IMR-90 (cell line): Measurements from ENCODE around the gene AKAP6. TPM values are rescaled to one million over a fixed set of nuclear protein-coding genes. Genes with fewer than 3 reads are reported as not detected.

Experiments used
- ATAC-seq: fragments of 200-7000 bp; cut with Tn5 transposase; 2 replicates; pipeline ENCODE4 v1.9.1; 2020; ENCODE audit warnings: low read depth, mild to moderate bottlenecking, moderate library complexity
- BruUV-seq: library from RNA; stranded (reverse); fragments of 400-500 nt; replicated peaks from 2 replicates; lab custom pipeline; 2021; lab: Mats Ljungman, UMichigan
- CTCF ChIA-PET: fragments of 300-600 bp; formaldehyde crosslinking; extraction: SDS; loops from one replicate; lab custom pipeline; 2021; ENCODE audit warnings: antibody characterized with exemption; lab: Yijun Ruan, JAX
- POLR2A ChIA-PET: fragments of 300-600 bp; sonication (Branson Sonifier 250); formaldehyde crosslinking; loops from one replicate; lab custom pipeline; 2022; ENCODE audit warnings: antibody characterized with exemption; ENCODE audit not compliant: unreplicated experiment; lab: Charles Lee
- DNase-seq: peaks from one replicate; pipeline ENCODE4 v3.0.0; 2013
- H2AFZ ChIP-seq: replicated peaks from 2 replicates; pipeline ENCODE3; 2013; ENCODE audit warnings: low read length, mild to moderate bottlenecking; ENCODE audit not compliant: poor library complexity
- H2AK5ac ChIP-seq: 2 replicates; pipeline ENCODE4 v1.6.1; 2013; ENCODE audit warnings: low read depth, low read length, inconsistent platforms
- H2AK9ac ChIP-seq: replicated peaks from 2 replicates; pipeline ENCODE3; 2013; ENCODE audit warnings: mild to moderate bottlenecking, low read depth, low read length, moderate library complexity; ENCODE audit not compliant: poor library complexity
- H2BK120ac ChIP-seq: 2 replicates; pipeline ENCODE4 v1.6.1; 2013; ENCODE audit warnings: low read depth, low read length, inconsistent platforms
- H2BK15ac ChIP-seq: 3 replicates; pipeline ENCODE4 v1.6.1; 2013; ENCODE audit warnings: low read depth, low read length, inconsistent platforms
- H2BK20ac ChIP-seq: 2 replicates; pipeline ENCODE4 v1.6.1; 2013; ENCODE audit warnings: low read depth, mild to moderate bottlenecking, inconsistent platforms, low read length, moderate library complexity
- H2BK5ac ChIP-seq: 2 replicates; pipeline ENCODE4 v1.6.1; 2013; ENCODE audit warnings: mild to moderate bottlenecking, low read depth, low read length, inconsistent platforms; ENCODE audit not compliant: poor library complexity, severe bottlenecking
- H3K14ac ChIP-seq: replicated peaks from 2 replicates; pipeline ENCODE4 v1.6.1; 2013; ENCODE audit warnings: low read depth, low read length, inconsistent platforms
- H3K18ac ChIP-seq: 2 replicates; pipeline ENCODE4 v1.6.1; 2013; ENCODE audit warnings: low read depth, low read length, control low read depth
- H3K23ac ChIP-seq: 2 replicates; pipeline ENCODE4 v1.6.1; 2013; ENCODE audit warnings: low read depth, low read length, inconsistent platforms
- H3K27ac ChIP-seq: 2 replicates; pipeline ENCODE4 v1.5.1; 2013; ENCODE audit warnings: mild to moderate bottlenecking, control low read depth, low read length; ENCODE audit not compliant: insufficient read depth
- H3K27me3 ChIP-seq: 2 replicates; pipeline ENCODE4 v1.6.1; 2013; ENCODE audit warnings: low read length; ENCODE audit not compliant: control insufficient read depth, insufficient read depth
- H3K36me3 ChIP-seq: 2 replicates; pipeline ENCODE4 v1.6.1; 2013; ENCODE audit warnings: low read length, mixed read lengths; ENCODE audit not compliant: control insufficient read depth, insufficient read depth
- H3K4ac ChIP-seq: 2 replicates; pipeline ENCODE4 v1.6.1; 2013; ENCODE audit warnings: low read depth, low read length, inconsistent platforms
- H3K4me1 ChIP-seq: 2 replicates; pipeline ENCODE4 v1.6.1; 2013; ENCODE audit warnings: low read length, mixed read lengths; ENCODE audit not compliant: control insufficient read depth, insufficient read depth
- H3K4me2 ChIP-seq: 2 replicates; pipeline ENCODE4 v1.6.1; 2013; ENCODE audit warnings: low read depth, mild to moderate bottlenecking, control low read depth, low read length, moderate library complexity
- H3K4me3 ChIP-seq: 2 replicates; pipeline ENCODE4 v1.5.1; 2013; ENCODE audit warnings: low read depth, mild to moderate bottlenecking, control low read depth, low read length, moderate library complexity; ENCODE audit not compliant: insufficient read depth
- H3K56ac ChIP-seq: 2 replicates; pipeline ENCODE4 v1.6.1; 2013; ENCODE audit warnings: low read length, inconsistent platforms; ENCODE audit not compliant: insufficient read depth; ENCODE audit errors: extremely low read depth
- H3K79me1 ChIP-seq, 2 experiments: 2 replicates each; pipeline ENCODE4 v1.6.1; 2013; ENCODE audit warnings: low read length in 2 of 2, inconsistent platforms in 1 of 2, low read depth in 1 of 2
- H3K9ac ChIP-seq: 2 replicates; pipeline ENCODE4 v1.6.1; 2013; ENCODE audit warnings: low read depth, low read length, control low read depth
- H3K9me1 ChIP-seq: 2 replicates; pipeline ENCODE4 v1.6.1; 2013; ENCODE audit warnings: low read length, inconsistent platforms; ENCODE audit not compliant: insufficient read depth
- H3K9me3 ChIP-seq: 2 replicates; pipeline ENCODE4 v1.6.1; 2013; ENCODE audit warnings: low read length; ENCODE audit not compliant: control insufficient read depth, insufficient read depth
- H4K20me1 ChIP-seq: 2 replicates; pipeline ENCODE4 v1.6.1; 2013; ENCODE audit warnings: low read length, inconsistent platforms; ENCODE audit not compliant: insufficient read depth
- H4K5ac ChIP-seq: 2 replicates; pipeline ENCODE4 v1.6.1; 2013; ENCODE audit warnings: mild to moderate bottlenecking, low read depth, low read length, control low read depth
- H4K8ac ChIP-seq, 2 experiments: 2 replicates each; pipeline ENCODE4 v1.6.1; 2013; ENCODE audit warnings: low read depth in 2 of 2, low read length in 2 of 2, control low read depth in 1 of 2, inconsistent platforms in 1 of 2
- H4K91ac ChIP-seq: 2 replicates; pipeline ENCODE4 v1.6.1; 2013; ENCODE audit warnings: low read depth, low read length, inconsistent platforms; ENCODE audit not compliant: insufficient read depth
- BHLHE40 ChIP-seq: fragments of 150-350 bp; IDR thresholded peaks from 2 replicates; pipeline ENCODE4 v1.6.1; 2016; ENCODE audit warnings: mild to moderate bottlenecking, low read depth, low read length
- CEBPB ChIP-seq: IDR thresholded peaks from 2 replicates; pipeline ENCODE4 v1.6.1; 2012; ENCODE audit warnings: low read depth, low read length, improper control_type of control experiment
- CHD1 ChIP-seq: IDR thresholded peaks from 2 replicates; pipeline ENCODE4 v1.6.1; 2012; ENCODE audit warnings: low read depth, low read length, improper control_type of control experiment
- CTCF ChIP-seq: conservative IDR thresholded peaks from 2 replicates; pipeline ENCODE4 v1.5.1; 2012; ENCODE audit warnings: mild to moderate bottlenecking, low read depth, low read length, improper control_type of control experiment
- MAFK ChIP-seq: IDR thresholded peaks from 2 replicates; pipeline ENCODE4 v1.6.1; 2012; ENCODE audit warnings: low read depth, low read length, improper control_type of control experiment
- POLR2A ChIP-seq: IDR thresholded peaks from 2 replicates; pipeline ENCODE4 v1.6.1; 2012; ENCODE audit warnings: mild to moderate bottlenecking, low read depth, low read length
- RAD21 ChIP-seq: IDR thresholded peaks from 2 replicates; pipeline ENCODE4 v1.6.1; 2012; ENCODE audit warnings: low read length, improper control_type of control experiment
- RCOR1 ChIP-seq: IDR thresholded peaks from 2 replicates; pipeline ENCODE4 v1.6.1; 2012; ENCODE audit warnings: mild to moderate bottlenecking, low read length, improper control_type of control experiment; ENCODE audit not compliant: insufficient replicate concordance
- RFX5 ChIP-seq: IDR thresholded peaks from 2 replicates; pipeline ENCODE4 v1.8.0; 2012; ENCODE audit warnings: low read depth, mild to moderate bottlenecking, low read length, moderate library complexity
- WGBS, 2 experiments: methylation state at CpG; one replicate each; pipeline versions ENCODE4 v1.1.5 to v1.1.7; 2013; ENCODE audit warnings: missing lambda C conversion rate in 2 of 2; ENCODE audit not compliant: insufficient read length in 1 of 2; ENCODE audit errors: extremely low coverage in 2 of 2; 5-methylcytosine and 5-hydroxymethylcytosine counted together
- dilution Hi-C: fragments of 300-500 bp; cut with HindIII; formaldehyde crosslinking; loops from one replicate; pipeline ENCODE4 v1.14.3; 2018; ENCODE audit warnings: low sequenced_read_pairs; ENCODE audit not compliant: unreplicated experiment
- in situ Hi-C: fragments of 300-500 bp; cut with MboI; formaldehyde crosslinking; loops from 3 replicates; pipeline ENCODE4 v1.14.3; 2019; ENCODE audit warnings: low sequenced_read_pairs, inconsistent platforms, mixed read lengths
- intact Hi-C: fragments of 100-400 bp; cut with micrococcal nuclease; formaldehyde crosslinking; loops from 2 replicates; pipeline ENCODE4 v1.10.0; 2022
- polyA plus RNA-seq, 3 experiments: library from polyadenylated mRNA; depleted of rRNA; stranded (reverse); fragments of >200 nt; gene quantifications; 2 replicates each; pipeline ENCODE4 v1.2.3, GENCODE V29; 2012; ENCODE audit warnings: low replicate concordance in 1 of 3
- total RNA-seq: library from RNA; depleted of rRNA; stranded (reverse); fragments of >200 nt; gene quantifications from 2 replicates; pipeline ENCODE4 v1.2.3, GENCODE V29; 2012

AKAP6 gene
- total and polyA plus RNA-seq, 2 of the 4 experiments (the other 2 are of a cell fraction), result 0.22 to 1.6 TPM

GRCh38 chr14:32412103-32412502, 83.0 kb downstream of the AKAP6 start:
- Histone ChIP-seq H3K27ac (no peak overlapping the region), H3K9me3 (no peaks in the 10 kb centered on the region), H4K91ac (no peak overlapping the region), H2AK5ac (no peak overlapping the region), H2AFZ (no peak overlapping the region), H4K20me1 (no peaks in the 10 kb centered on the region), H3K36me3 (no peaks in the 10 kb centered on the region), H4K8ac (no peak overlapping the region), H2BK5ac (no peak overlapping the region), H2BK20ac (no peak overlapping the region), H3K18ac (no peak overlapping the region), H3K79me1 (no peaks in the 10 kb centered on the region), H3K9me1 (no peaks in the 10 kb centered on the region), H3K4me1 (peaks cover 2% of the 10 kb centered on the region; the same call in 1 of the 2 replicates), H3K14ac (no peak overlapping the region), H4K5ac (no peak overlapping the region), H3K23ac (no peak overlapping the region), H3K56ac (no peak overlapping the region), H3K4me3 (no peak overlapping the region), H2AK9ac (no peak overlapping the region), H2BK15ac (no peak overlapping the region), H2BK120ac (no peak overlapping the region), H3K4me2 (no peak overlapping the region), H3K9ac (no peak overlapping the region), H3K27me3 (no peaks in the 10 kb centered on the region), H3K4ac (no peak overlapping the region)
- intact Hi-C loops (no loop called here), in situ Hi-C loops (no loop called here), dilution Hi-C loops (no loop called here)
- POLR2A ChIA-PET, result no interaction called here
- WGBS, 2 experiments, result no CpG with 5 or more reads among the region's 1 CpG
- DNase-seq (no peak), ATAC-seq (no peak)
- CTCF ChIA-PET, result no interaction called here
- BruUV-seq, result no TSS peak
- TF ChIP-seq RCOR1, result no peak
- TF ChIP-seq CHD1, result no peak
- TF ChIP-seq CTCF, result no peak
- no peak for TF ChIP-seq POLR2A
- TF ChIP-seq RFX5, result no peak
- no peak for TF ChIP-seq BHLHE40
- no peak for TF ChIP-seq CEBPB
- no peak for TF ChIP-seq MAFK
- TF ChIP-seq RAD21, result no peak
